ENCODE data around the gene VCY1B.

DNA sequence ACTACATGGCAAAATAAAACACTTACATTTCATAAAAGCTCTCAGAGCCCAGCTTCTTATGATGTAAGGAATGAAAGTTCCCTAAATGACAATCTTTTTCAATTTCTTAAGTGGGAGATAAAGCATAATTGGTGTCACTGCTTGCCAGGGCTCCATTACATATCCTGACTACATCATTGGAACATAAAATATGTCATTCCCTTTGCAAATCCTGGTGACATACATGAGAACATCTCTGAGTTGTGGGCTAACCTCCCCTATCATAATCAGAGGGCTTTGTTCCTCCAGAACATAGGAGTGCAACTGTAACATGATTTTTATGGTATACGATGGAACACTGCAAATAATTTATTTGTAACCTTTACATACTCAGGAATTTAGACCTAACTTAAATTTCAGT is 29.9 kb downstream of the VCY1B start:
- no peak for TF ChIP-seq EZH2 (IDR thresholded peaks at IDR 0.05; ENCODE audit: borderline replicate concordance, insufficient read depth, low read depth, low read length, poor library complexity, severe bottlenecking)
- TF ChIP-seq, protein P1, sequence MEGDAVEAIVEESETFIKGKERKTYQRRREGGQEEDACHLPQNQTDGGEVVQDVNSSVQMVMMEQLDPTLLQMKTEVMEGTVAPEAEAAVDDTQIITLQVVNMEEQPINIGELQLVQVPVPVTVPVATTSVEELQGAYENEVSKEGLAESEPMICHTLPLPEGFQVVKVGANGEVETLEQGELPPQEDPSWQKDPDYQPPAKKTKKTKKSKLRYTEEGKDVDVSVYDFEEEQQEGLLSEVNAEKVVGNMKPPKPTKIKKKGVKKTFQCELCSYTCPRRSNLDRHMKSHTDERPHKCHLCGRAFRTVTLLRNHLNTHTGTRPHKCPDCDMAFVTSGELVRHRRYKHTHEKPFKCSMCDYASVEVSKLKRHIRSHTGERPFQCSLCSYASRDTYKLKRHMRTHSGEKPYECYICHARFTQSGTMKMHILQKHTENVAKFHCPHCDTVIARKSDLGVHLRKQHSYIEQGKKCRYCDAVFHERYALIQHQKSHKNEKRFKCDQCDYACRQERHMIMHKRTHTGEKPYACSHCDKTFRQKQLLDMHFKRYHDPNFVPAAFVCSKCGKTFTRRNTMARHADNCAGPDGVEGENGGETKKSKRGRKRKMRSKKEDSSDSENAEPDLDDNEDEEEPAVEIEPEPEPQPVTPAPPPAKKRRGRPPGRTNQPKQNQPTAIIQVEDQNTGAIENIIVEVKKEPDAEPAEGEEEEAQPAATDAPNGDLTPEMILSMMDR (IDR thresholded peaks at IDR 0.05) = no peak

Measured in B cell (primary cell).